SKM-1 treated with dmso at 0.1 percent for 144 hours (cell line): ENCODE results near the gene DCUN1D3.

Experiments
- DNase-seq: peaks from one replicate; lab custom pipeline; 2025; ENCODE audit not compliant: unreplicated experiment; lab: John Stamatoyannopoulos, UW

The DCUN1D3 gene

DNA sequence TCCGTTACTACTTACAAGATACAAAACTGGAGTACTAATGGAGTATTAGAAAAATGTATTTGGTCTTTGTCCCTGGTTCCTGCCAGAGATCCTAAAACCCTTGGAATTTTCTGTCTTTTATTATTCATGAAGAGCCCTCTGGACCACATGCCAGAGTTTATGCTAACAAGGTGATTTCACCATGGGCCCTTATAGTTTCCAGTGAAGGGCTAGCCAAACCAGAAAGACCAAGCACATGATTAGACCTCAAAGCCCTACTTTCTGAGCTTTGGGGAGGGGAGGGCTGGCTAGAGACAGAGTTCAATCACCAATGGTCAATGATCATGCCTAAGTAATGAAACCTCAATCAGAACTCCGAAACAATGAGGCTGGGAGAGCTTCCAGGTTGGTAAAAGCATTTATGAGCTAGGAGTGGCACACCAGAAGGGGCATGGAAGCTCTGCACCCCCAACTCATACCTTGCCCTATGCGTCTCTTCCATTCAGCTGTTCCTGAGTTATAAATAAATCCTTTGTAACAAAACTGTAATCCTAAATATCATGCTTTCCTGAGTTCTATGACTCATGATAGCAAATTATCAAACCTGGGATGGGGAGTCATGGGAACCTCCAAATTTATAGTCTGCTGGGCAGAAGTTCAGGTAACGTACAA lies 10.4 kb downstream of the DCUN1D3 start:
- no peak for DNase-seq

DNA sequence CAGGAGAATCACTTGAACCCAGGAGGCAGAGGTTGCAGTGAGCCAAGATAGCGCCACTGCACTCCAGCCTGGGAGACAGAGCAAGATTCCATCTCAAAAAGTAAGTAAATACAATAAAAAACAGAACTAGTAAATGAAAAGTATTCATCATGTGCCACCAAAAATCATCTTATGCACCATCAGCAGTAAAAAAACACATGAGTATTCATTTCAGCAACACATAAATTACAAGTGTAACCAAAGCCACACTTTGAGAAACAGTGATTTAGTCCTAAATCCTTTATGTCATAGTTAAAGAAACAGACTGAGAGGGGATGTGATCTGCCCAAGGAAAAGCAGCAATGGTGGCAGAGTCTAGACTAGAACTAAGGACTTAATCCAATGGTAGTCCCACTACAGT lies 13.0 kb downstream of the DCUN1D3 start:
- no peak for DNase-seq

DNA sequence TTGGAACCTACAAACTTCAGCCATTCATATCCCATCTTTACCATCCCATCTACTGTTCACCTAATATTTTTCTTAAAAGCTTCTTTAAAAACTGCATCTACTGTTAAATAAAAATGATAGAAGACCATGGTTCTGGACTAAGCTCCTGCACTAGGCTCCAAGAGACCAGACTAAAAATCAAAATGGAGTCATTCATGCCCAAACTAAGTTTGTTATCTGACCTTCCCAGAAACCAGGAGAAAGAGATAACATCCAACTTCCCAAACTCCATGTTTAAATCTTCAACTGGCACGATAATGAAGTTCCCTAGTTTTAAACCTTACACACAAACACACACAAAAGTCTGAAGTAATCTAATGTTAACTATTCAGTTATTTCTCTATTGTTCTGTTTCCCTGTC lies 13.8 kb downstream of the DCUN1D3 start:
- DNase-seq = no peak

DNA sequence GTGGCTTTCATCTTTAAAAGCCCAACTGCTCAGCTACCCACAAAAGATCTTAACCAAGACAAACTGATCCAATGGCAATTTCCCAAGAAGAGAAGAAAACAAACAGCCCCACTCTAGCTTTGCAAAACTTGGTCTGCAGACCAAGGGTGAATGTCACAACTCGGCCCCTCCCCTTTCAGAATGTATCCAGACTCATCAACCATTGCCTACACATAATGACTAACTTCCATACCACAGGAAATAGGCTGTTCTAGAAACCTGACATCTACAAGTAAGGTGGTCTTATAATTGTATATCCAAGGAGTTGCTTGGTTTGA lies 16.0 kb downstream of the DCUN1D3 start:
- no peak for DNase-seq

DNA sequence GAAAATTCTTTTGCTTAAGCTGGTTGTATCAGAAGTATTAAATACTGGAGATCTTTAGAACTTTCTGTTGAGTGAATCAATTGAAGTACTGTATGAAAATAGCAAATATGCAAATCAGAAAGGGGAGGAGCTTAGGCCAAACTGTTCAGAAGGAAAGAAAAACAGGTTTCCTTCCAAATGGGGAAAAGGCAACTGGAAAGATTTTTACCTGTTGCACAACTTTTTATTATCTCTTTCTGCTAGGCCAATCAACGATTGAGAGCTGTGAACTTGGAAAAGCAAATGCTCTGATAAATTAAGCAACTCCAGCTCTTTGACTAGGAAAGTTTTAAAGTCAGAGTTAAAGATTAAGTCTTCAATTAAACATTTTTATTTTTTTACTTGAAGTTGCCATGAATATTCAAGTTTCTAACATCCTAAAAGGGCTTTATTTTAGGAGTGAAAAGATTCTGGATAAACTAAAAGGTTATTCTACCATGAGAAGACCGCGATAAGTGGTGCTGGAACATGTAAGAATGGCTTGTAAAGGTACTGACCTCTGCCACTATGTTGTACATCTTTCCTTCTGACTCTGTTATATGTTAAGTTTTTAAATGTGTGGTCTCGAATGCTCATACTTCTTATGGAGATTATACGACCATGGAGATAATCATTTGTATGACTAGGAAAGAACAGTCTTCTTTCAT lies 16.5 kb downstream of the DCUN1D3 start:
- DNase-seq = no peak

DNA sequence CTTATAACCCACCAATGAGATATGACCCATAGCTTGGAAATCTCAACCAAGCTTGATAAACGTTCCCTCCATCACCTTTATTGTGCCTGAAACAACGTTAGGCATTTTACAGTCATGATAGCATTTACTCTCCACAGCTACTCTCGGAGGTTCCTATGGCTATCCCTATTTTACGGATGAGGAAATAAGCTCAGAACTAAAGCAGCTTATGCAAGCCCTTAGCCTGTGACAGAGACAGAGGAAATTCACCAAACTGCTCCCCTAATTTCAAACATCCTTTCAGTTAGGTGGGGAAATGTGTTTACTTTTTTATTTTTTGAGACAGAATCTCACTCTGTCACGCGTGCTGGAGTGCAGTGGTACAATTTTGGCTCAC lies 18.7 kb downstream of the DCUN1D3 start:
- no peak for DNase-seq

DNA sequence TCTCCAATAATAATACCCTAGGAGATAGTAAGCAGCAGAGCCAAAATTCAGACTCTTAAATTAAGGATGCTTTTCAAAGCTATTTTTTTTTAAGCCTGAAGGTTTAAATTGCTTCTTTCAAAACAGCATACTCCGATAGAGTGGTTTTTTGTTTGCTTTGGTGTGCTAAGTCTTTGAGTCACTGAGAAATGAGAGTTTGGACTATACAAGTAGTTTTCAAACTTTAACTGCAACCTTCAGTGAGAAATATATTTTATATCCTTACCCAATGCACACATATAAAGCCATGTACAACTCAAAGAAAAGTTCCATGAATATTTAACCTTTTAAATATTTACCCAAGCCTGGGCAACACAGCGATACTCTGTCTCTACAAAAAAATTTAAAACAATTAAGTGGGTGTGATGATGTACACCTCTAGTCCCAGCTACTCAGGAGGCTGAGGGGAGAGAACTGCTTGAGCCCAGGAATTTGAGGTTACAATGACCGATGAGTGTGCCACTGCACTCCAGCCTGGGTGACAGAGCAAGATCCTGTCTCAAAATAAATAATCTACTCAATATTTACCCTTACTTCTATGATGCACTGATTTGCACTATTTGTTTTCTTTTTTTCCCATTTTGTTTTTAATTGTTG lies 19.2 kb downstream of the DCUN1D3 start:
- no peak for DNase-seq

DNA sequence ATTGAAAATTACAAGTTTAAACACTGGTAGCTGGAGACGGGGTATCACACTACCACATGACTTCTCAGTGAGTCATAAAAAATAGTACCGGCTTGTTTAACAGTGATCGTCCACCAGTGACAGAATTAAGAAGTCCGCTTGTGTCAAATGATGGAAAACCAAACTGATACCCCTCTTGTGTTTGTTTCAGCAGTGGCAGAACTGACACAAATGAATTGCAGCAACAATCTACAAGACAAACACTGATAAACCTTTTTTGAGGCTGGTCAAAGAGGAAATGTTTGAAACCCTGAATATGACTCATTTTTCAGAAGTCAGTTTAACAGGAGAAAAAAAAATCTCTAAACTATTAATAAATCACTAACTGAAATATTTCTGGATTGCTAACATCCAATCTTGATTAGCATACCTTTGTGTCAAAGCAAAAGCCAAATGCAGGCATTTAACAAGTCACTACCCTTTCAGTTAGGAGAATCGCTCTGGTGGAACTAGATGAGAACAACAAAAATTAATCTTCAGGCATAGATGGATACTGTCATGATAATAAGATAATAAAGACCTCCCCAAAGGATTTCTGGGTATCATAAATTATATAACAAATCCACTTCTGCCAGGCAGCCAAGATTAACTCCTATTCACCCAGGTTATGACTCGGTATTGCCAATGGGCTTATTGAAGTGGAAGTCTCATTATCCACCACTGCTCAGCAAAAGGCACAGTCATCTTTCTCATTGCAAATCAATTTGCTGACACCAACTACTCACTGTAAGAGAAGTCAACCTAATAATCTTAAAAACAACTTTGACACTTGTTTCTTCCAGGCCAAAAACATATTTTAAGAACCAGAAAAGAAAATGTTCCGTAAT lies 20.8 kb downstream of the DCUN1D3 start:
- DNase-seq = no peak

DNA sequence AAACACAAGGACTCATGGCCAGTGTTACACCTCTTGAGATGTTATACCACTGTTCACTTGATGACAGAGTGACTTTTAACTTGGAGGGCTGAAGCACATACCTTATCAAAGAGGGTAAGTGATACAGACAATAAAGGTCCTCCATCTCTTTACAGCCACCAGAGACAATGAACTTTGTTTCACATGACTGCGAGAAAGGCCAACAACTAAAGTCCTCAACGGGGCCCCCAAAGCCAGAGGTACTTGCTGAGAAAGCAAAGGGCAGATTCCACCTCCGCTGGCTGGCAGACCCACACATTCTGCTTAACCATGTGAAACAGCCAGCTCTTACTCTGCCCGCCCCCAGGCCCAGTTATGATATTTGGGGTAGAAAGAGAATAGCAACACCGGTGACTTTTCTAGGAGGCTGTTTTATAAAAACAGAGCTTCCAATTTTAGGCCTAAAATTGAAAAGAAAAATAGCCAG lies 21.4 kb downstream of the DCUN1D3 start:
- DNase-seq = no peak

DNA sequence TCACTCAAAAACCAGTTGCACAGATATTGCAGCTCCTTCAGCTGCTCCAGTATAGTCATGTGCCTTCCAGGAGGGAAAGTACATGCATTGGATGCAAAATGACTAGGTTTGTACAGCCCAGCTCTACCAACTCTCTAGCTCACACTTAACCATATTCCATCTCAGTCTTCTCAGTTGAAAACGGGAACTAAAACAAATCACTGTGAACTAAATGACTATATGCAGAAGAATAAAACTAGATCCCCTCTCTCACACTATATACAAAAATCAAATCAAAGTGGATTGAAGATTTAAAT lies 24.9 kb downstream of the DCUN1D3 start:
- no peak for DNase-seq

DNA sequence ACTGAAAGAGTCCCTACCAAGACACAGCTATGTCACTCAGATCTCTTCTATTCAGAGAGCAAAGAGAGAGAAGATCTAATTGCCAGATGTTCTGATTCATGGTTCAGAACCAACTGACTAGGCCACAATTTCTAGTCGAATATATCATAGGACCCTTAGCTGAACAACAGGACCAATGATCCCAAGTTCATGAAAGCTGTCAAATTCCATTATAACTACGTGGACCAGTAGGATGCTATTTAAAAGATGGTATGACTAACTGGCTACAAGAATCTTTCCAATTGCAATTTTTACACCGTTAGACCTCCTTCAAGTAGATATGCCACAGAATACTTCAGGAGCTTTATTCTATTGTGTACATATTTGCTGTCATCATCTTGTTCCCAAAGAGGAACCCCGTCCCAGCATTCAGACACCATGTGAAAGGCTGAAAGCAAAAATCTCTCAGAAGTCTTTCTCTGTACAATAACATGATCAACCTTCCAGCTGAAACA lies 26.0 kb downstream of the DCUN1D3 start:
- DNase-seq = no peak

DNA sequence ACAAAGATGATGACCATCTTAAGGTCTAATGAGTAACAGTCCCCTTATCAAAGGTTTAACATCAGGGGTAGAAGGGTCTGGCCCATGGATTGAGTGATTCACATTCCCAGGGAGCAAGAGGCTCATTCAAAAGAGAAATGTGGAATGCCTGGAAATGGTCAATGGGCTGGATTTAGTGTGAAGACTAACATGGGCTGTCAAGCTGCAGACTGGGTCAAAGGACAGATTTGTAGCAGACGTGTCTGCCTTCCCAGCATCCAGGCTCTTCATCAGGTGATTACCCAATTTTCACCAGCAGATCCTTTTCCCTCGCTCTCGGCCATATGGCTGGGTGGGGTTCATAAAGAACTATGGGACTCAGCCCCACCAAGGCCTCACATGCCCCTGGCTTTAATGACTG lies 26.8 kb downstream of the DCUN1D3 start:
- DNase-seq = no peak

DNA sequence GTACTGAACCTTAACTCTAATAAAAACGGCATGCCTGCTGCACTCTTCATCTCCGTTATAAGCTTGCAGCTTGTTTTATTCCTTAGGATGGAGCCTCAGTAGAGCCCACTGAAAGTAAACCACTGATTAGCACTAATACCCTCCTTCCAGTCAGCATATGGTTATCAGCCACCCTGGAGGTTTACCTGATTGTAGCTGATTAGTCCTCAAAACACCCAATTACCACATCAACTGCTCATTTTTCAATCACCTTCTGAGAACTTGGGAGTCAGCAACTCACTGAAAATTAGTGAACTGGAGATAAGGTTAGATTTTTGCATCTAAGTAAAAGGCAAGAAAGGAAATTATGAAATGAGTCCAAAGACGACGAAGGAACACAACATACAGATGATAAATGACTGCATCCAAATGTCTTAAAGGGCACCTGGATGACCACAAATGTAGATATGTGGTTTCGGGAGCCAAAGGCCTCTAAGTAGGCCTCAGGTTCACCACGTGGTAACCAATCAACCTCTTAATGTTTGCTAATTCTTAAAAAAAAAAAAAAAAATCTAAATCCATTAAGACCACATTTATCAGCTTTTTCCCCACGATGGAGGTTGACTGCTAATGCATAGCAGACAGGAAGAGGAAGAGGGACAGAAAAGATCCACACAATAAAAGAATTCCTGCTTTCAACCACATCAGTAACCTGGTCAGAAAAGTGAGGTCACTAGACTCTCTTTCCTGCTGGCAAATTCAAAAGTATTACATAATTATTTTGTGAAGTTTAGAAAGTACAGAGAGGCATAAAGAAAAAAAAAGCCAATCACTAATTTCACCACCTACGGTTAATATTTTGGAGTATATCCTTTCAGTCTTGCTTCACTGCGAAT lies 28.0 kb downstream of the DCUN1D3 start:
- no peak for DNase-seq

DNA sequence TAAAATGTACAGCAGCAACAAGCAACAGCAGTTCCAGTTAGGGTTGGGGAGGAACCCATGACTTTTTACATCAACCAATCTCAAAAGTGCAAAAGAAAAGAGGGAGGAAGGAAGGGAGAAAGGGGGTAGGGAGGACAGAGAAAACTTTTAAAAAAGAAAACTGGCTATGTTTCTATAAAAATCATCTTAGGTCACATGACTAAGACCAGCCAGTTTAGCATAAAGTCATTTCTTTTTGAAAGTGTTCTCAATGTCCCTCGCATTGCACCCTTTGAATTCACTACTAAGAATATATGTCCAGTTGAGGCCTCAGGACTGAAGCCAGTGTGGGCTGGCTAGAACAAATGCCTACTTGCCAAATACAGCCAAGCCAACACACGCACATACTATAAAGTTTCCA lies 28.9 kb downstream of the DCUN1D3 start:
- DNase-seq = no peak

DNA sequence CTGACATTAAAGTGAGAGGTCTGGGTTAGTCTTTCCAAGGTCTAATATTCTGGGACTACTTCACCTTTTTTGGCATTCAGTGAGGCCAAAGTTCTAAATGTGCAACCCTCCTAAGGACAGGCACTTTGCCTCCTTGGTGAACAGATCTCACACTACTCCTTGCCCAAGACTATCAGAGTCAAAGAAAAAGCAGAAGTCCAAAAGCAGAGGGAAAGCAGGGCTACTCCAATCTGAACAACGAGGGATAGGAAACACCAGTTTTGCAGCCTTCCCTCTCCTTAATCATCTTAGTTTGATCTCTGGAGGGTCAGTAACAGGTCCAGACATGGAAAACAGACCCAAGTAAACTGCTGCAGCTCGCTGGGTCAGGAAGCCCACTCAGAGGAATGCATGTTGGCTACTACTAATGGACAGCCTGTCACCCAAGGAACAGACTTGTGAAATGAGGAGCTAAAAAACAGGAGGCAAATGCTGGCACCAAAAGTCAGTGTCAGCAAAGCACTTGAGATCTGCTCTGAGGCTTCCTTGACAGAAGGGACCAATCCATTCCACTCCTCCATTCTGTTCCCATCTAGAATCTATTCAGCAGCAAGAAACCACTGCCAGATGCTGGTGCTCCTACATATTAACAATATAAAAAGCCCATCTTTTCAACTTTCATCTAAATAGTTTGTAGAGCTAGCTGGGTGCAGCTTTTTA lies 29.9 kb downstream of the DCUN1D3 start:
- DNase-seq = peak; percentile 5

DNA sequence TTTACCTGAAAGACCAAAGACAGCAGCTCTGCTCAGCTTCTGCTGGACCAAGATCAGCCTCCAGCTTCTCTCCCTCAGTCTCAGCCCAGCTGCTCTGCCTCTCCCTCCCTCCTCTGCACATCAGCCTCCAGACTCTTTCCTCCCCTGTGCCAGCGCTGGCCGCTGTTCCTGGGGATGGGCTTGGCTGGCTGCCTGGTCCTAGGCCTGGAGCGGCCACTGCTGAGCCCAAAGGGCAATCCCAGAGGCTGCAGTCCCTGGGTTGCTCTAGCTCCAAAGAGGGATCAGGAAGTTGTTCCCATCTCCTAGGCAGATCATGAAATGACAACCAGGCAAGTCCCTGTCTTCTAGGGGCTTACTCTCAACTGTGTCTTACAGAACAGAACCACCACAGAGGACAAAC lies 31.3 kb downstream of the DCUN1D3 start:
- DNase-seq = no peak

DNA sequence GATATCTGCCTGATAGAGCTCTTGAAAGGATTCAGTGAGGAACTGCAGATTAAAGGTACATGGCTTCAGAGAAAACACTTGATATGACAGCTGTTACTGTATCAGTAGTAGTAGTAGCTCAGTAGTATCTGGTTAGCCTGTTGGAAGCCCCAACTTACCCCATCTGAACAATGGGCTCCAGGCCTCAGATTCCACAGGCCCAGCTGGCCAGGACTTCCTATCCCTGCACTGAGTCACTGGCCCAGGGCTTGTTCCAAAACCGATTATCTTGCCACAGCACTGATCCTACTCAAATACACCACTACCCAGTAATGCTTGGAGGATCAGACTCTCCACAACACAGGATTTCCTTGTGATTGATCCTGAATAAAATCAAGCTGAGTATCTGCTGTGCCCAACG lies 32.6 kb downstream of the DCUN1D3 start:
- no peak for DNase-seq

DNA sequence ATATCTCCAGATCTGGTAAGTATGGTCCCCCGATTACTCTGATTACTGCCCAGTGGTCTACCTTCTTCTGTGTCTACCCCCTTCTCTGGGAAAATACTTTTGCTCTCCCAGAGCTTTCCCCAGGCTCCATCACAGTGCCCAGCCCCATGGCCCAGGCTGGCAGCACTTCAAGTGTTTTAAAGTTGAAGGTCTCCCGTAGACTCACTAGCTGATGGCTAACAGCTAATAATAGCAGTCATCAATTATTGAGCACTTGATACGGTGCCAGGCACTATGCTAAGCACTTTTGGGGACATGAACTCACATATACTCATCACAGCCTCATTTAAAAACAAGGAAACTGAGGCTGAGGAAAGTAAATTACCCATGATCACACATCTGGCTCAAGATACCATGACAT lies 33.4 kb downstream of the DCUN1D3 start:
- DNase-seq = no peak

DNA sequence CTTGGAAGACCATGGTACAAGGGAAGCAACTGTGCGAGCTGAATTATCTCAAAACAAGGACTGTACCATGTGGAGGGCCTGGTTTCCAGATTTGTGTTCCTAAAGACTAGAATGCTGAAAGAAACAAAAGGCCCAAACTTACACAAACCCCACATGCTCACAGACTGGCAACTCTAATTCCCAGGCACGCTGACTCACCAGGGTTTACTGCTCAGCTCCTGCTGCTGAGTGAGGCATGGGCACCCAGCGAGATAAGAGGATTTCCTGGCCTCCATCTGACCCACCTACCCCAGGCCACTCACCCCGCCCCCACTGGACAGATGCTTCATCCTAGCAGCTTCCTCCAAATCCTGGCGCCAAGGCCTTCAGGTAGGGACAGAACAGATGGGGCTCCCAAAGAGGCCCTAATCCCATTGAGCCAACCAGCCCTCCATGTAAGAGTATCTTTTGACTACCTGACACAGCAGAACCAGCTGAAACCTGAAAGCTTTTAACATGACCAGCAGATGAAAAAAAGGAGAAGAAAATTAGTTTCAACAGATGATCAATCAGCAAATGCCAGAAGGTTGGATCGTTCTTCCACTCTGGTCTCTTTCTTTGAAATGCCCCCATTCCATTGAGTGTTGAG lies 33.9 kb downstream of the DCUN1D3 start:
- no peak for DNase-seq
